NCI-H187 (cell line): ENCODE data around the gene SNX32.

Experiments
- DNase-seq, 2 experiments: peaks; one replicate each; lab custom pipeline; 2025; lab: John Stamatoyannopoulos, UW

Gene SNX32

GRCh38 chr11:65857500-65857852, 23.7 kb downstream of the SNX32 start:
- peak in 1 of 2 experiments; percentile 21 for DNase-seq

- peak; percentile 80 to 94 for DNase-seq
Measured at GRCh38 chr11:65857853-65858680, 24.3 kb downstream of the SNX32 start, which contains the start of gene CFL1. TSS of gene CFL1 (minus strand) at chr11:65858180. CDS start at chr11:65858099, 81 bp downstream.

GRCh38 chr11:65858681-65859087, 24.9 kb downstream of the SNX32 start:
- DNase-seq = no peak

- DNase-seq = peak; percentile 90 to 96
Measured at GRCh38 chr11:65859095-65859811, 25.5 kb downstream of the SNX32 start.

GRCh38 chr11:65859812-65860277, 26.1 kb downstream of the SNX32 start:
- DNase-seq = no peak

GRCh38 chr11:65860278-65861164, 26.8 kb downstream of the SNX32 start, which contains the start of gene MUS81:
TSS of gene MUS81 (plus strand) at chr11:65860433. CDS start at chr11:65860754, 321 bp downstream.
- peak; percentile 90 to 92 for DNase-seq

GRCh38 chr11:65861165-65861505, 27.4 kb downstream of the SNX32 start:
- DNase-seq = no peak

GRCh38 chr11:65861533-65862183, 27.9 kb downstream of the SNX32 start:
- no peak for DNase-seq

GRCh38 chr11:65862191-65862735, 28.5 kb downstream of the SNX32 start:
- no peak for DNase-seq

GRCh38 chr11:65862941-65863888, 29.5 kb downstream of the SNX32 start:
- DNase-seq = no peak

- DNase-seq = no peak
Measured at GRCh38 chr11:65863889-65864705, 30.3 kb downstream of the SNX32 start.

GRCh38 chr11:65864706-65865471, 31.1 kb downstream of the SNX32 start:
- DNase-seq = no peak

- no peak for DNase-seq
Measured at GRCh38 chr11:65865550-65866172, 31.9 kb downstream of the SNX32 start.

- DNase-seq = no peak
Measured at GRCh38 chr11:65866509-65867283, 32.9 kb downstream of the SNX32 start.

GRCh38 chr11:65867284-65868071, 33.7 kb downstream of the SNX32 start:
- no peak for DNase-seq

- no peak for DNase-seq
Measured at GRCh38 chr11:65868076-65868667, 34.4 kb downstream of the SNX32 start.
